ENCODE results near the gene XXYLT1. TPM values are rescaled to one million over a fixed set of nuclear protein-coding genes. Genes with fewer than 3 reads are reported as not detected.

The XXYLT1 gene
- total and polyA plus RNA-seq, 3 experiments from 2014 or later: 7.9 to 10.5 (median 8.3) TPM

GRCh38 chr3:195045481-195046210 lies 225.3 kb downstream of the XXYLT1 start:
- ChIA-PET CTCF (interaction anchor here (0.7 kb wide), 1 partner anchor 26 kb away, joined by 5 read pairs; no protein-coding TSS in a partner anchor), POLR2A (no interaction called here)
- peaks cover 3 to 4% of the 10 kb centered on the region in 2 donors for H3K27me3 Mint-ChIP-seq
- Histone ChIP-seq H3K27me3 (ENCODE audit: insufficient read depth, low read length, poor library complexity, severe bottlenecking) (no peaks in the 10 kb centered on the region), H3K27ac (ENCODE audit: low read depth, low read length) (no peak overlapping the region), H3K9me3 (ENCODE audit: low read length) (no peaks in the 10 kb centered on the region), H3K4me1 (ENCODE audit: insufficient read depth, low read length) (no peaks in the 10 kb centered on the region), H3K36me3 (ENCODE audit: insufficient read depth, low read length) (no peaks in the 10 kb centered on the region), H3K4me3 (ENCODE audit: low read length) (no peak overlapping the region)
- no peaks in the 10 kb centered on the region for H3K36me3 Mint-ChIP-seq
- H3K4me1 Mint-ChIP-seq: no peaks in the 10 kb centered on the region
- no peak overlapping the region for H3K27ac Mint-ChIP-seq
- H3K9me3 Mint-ChIP-seq: no peaks in the 10 kb centered on the region
- H3K4me3 Mint-ChIP-seq: no peak overlapping the region
- no peak for DNase-seq

- H3K4me3 ChIP-seq (ENCODE audit: low read length): no peak overlapping the region
- no peak overlapping the region for H3K4me3 Mint-ChIP-seq
- H3K36me3 Mint-ChIP-seq: no peaks in the 10 kb centered on the region
- H3K27me3 Mint-ChIP-seq: peaks cover 5 to 6% of the 10 kb centered on the region in 2 donors
- no peak overlapping the region for H3K27ac ChIP-seq (ENCODE audit: low read depth, low read length)
- H3K4me1 ChIP-seq (ENCODE audit: insufficient read depth, low read length): no peaks in the 10 kb centered on the region
- POLR2A ChIA-PET: no interaction called here
- H3K9me3 Mint-ChIP-seq: peaks cover 0 to 2% (median 0%) of the 10 kb centered on the region in 5 donors
- H3K27ac Mint-ChIP-seq: no peak overlapping the region
- H3K36me3 ChIP-seq (ENCODE audit: insufficient read depth, low read length): no peaks in the 10 kb centered on the region
- CTCF ChIA-PET: no interaction called here
- H3K9me3 ChIP-seq (ENCODE audit: low read length): no peaks in the 10 kb centered on the region
- H3K4me1 Mint-ChIP-seq: no peaks in the 10 kb centered on the region
- H3K27me3 ChIP-seq (ENCODE audit: insufficient read depth, low read length, poor library complexity, severe bottlenecking): no peaks in the 10 kb centered on the region
- no peak for DNase-seq
Measured at GRCh38 chr3:195044411-195044810, 226.5 kb downstream of the XXYLT1 start.

- POLR2A ChIA-PET: no interaction called here
- no peak overlapping the region for H3K4me3 Mint-ChIP-seq
- no peaks in the 10 kb centered on the region for H3K9me3 ChIP-seq (ENCODE audit: low read length)
- no peak overlapping the region for H3K27ac Mint-ChIP-seq
- no peaks in the 10 kb centered on the region for H3K4me1 Mint-ChIP-seq
- H3K9me3 Mint-ChIP-seq: peaks cover 0 to 2% (median 0%) of the 10 kb centered on the region in 5 donors
- H3K4me3 ChIP-seq (ENCODE audit: low read length): no peak overlapping the region
- H3K36me3 Mint-ChIP-seq: no peaks in the 10 kb centered on the region
- DNase-seq: no peak
- H3K27ac ChIP-seq (ENCODE audit: low read depth, low read length): no peak overlapping the region
- H3K27me3 ChIP-seq (ENCODE audit: insufficient read depth, low read length, poor library complexity, severe bottlenecking): no peaks in the 10 kb centered on the region
- peaks cover 6 to 7% of the 10 kb centered on the region in 2 donors for H3K27me3 Mint-ChIP-seq
- no peaks in the 10 kb centered on the region for H3K4me1 ChIP-seq (ENCODE audit: insufficient read depth, low read length)
- CTCF ChIA-PET: no interaction called here
- no peaks in the 10 kb centered on the region for H3K36me3 ChIP-seq (ENCODE audit: insufficient read depth, low read length)
Measured at GRCh38 chr3:195043607-195044339, 227.2 kb downstream of the XXYLT1 start.

GRCh38 chr3:195042743-195043606 lies 228.0 kb downstream of the XXYLT1 start:
- Mint-ChIP-seq H3K27ac (no peak overlapping the region), H3K4me1 (no peaks in the 10 kb centered on the region), H3K4me3 (no peak overlapping the region), H3K27me3 (peaks cover 6 to 14% of the 10 kb centered on the region in 2 donors), H3K9me3 (peaks cover 0 to 2% (median 0%) of the 10 kb centered on the region in 5 donors), H3K36me3 (no peaks in the 10 kb centered on the region)
- Histone ChIP-seq H3K4me3 (ENCODE audit: low read length) (no peak overlapping the region), H3K27ac (ENCODE audit: low read depth, low read length) (no peak overlapping the region), H3K27me3 (ENCODE audit: insufficient read depth, low read length, poor library complexity, severe bottlenecking) (no peaks in the 10 kb centered on the region), H3K36me3 (ENCODE audit: insufficient read depth, low read length) (no peaks in the 10 kb centered on the region), H3K9me3 (ENCODE audit: low read length) (no peaks in the 10 kb centered on the region), H3K4me1 (ENCODE audit: insufficient read depth, low read length) (no peaks in the 10 kb centered on the region)
- ChIA-PET POLR2A (no interaction called here), CTCF (no interaction called here)
- DNase-seq: no peak

GRCh38 chr3:195041871-195042742 lies 228.9 kb downstream of the XXYLT1 start:
- ChIA-PET CTCF (no interaction called here), POLR2A (no interaction called here)
- Histone ChIP-seq H3K9me3 (ENCODE audit: low read length) (no peaks in the 10 kb centered on the region), H3K36me3 (ENCODE audit: insufficient read depth, low read length) (no peaks in the 10 kb centered on the region), H3K4me1 (ENCODE audit: insufficient read depth, low read length) (no peaks in the 10 kb centered on the region), H3K27me3 (ENCODE audit: insufficient read depth, low read length, poor library complexity, severe bottlenecking) (no peaks in the 10 kb centered on the region), H3K27ac (ENCODE audit: low read depth, low read length) (no peak overlapping the region), H3K4me3 (ENCODE audit: low read length) (no peak overlapping the region)
- Mint-ChIP-seq H3K36me3 (no peaks in the 10 kb centered on the region), H3K27ac (no peak overlapping the region), H3K27me3 (peaks cover 6 to 19% of the 10 kb centered on the region in 2 donors), H3K9me3 (peaks cover 0 to 2% (median 0%) of the 10 kb centered on the region in 5 donors), H3K4me1 (no peaks in the 10 kb centered on the region), H3K4me3 (no peak overlapping the region)
- DNase-seq: no peak

- Histone ChIP-seq H3K9me3 (ENCODE audit: low read length) (no peaks in the 10 kb centered on the region), H3K27me3 (ENCODE audit: insufficient read depth, low read length, poor library complexity, severe bottlenecking) (no peaks in the 10 kb centered on the region), H3K4me1 (ENCODE audit: insufficient read depth, low read length) (no peaks in the 10 kb centered on the region), H3K4me3 (ENCODE audit: low read length) (no peak overlapping the region), H3K36me3 (ENCODE audit: insufficient read depth, low read length) (no peaks in the 10 kb centered on the region), H3K27ac (ENCODE audit: low read depth, low read length) (no peak overlapping the region)
- H3K27me3 Mint-ChIP-seq: peaks cover 6 to 19% of the 10 kb centered on the region in 2 donors
- no peaks in the 10 kb centered on the region for H3K4me1 Mint-ChIP-seq
- no peak overlapping the region for H3K27ac Mint-ChIP-seq
- no peak for DNase-seq
- POLR2A ChIA-PET: no interaction called here
- peaks cover 0 to 2% (median 0%) of the 10 kb centered on the region in 5 donors for H3K9me3 Mint-ChIP-seq
- H3K36me3 Mint-ChIP-seq: no peaks in the 10 kb centered on the region
- CTCF ChIA-PET: interaction anchor here (2.0 kb wide), 1 partner anchor 358 kb away, joined by 4 read pairs; no protein-coding TSS in a partner anchor
- H3K4me3 Mint-ChIP-seq: no peak overlapping the region
Measured at GRCh38 chr3:195040773-195041520, 230.0 kb downstream of the XXYLT1 start.

- Mint-ChIP-seq H3K9me3 (peaks cover 0 to 2% (median 0%) of the 10 kb centered on the region in 5 donors), H3K27ac (no peak overlapping the region), H3K27me3 (peaks cover 7 to 19% of the 10 kb centered on the region in 2 donors), H3K4me1 (no peaks in the 10 kb centered on the region), H3K4me3 (no peak overlapping the region), H3K36me3 (no peaks in the 10 kb centered on the region)
- Histone ChIP-seq H3K36me3 (ENCODE audit: insufficient read depth, low read length) (no peaks in the 10 kb centered on the region), H3K4me3 (ENCODE audit: low read length) (no peak overlapping the region), H3K27ac (ENCODE audit: low read depth, low read length) (no peak overlapping the region), H3K9me3 (ENCODE audit: low read length) (no peaks in the 10 kb centered on the region), H3K4me1 (ENCODE audit: insufficient read depth, low read length) (no peaks in the 10 kb centered on the region), H3K27me3 (ENCODE audit: insufficient read depth, low read length, poor library complexity, severe bottlenecking) (no peaks in the 10 kb centered on the region)
- ChIA-PET POLR2A (no interaction called here), CTCF (interaction anchor here (2.0 kb wide), 1 partner anchor 358 kb away, joined by 4 read pairs; no protein-coding TSS in a partner anchor)
- no peak for DNase-seq
Measured at GRCh38 chr3:195040094-195040493, 230.9 kb downstream of the XXYLT1 start.
